Measurements from ENCODE around the gene SPNS1.

SPNS1 gene

DNA sequence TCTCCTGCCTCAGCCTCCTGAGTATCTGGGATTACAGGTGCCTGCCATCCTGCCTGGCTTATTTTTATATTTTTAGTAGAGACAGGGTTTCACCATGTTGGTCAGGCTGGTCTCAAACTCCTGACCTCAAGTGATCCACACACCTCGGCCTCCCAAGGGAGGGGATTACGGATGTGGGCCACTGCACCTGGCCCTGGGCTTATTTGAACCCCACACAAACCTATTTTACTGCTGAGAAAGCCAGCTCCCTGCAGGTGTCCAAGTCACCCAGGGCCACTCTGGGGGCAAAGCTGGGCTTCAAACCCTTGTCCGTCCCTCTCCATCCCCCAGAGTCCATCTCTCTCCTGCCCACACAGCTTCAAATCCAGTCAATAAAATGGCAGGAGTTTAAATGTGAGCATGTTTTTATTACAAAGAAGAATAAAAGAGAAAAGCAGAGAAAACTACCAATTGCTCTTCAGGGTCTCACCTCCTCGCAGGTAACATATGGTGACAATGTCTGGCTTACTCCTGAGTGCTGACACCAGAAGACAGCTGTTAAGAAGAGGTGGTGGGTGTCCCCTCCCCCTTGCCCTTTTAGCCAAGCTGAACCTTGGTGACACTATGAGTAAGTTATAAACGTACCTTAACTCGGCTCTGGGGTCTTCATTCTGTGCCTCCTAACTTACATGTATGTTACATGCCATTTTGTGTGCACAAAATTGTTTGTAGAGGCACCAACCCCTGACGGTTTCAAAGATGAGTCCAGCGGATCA is 55.7 kb downstream of the SPNS1 start:
- DNase-seq = no peak
